NB4 (cell line): ENCODE results near the gene ANKS1A.

ENCODE experiments used
- DNase-seq: peaks from one replicate; pipeline ENCODE4 v3.0.0; 2010; ENCODE audit warnings: low read depth
- H3K4me3 ChIP-seq: one replicate; pipeline ENCODE4 v1.5.1; 2011; ENCODE audit warnings: mild to moderate bottlenecking, low read depth, low read length, moderate library complexity
- MYC ChIP-seq: IDR thresholded peaks from 2 replicates; pipeline ENCODE4 v1.6.1; 2011; ENCODE audit warnings: low read depth, low read length
- POLR2A ChIP-seq: IDR thresholded peaks from 2 replicates; pipeline ENCODE4 v1.6.1; 2011; ENCODE audit warnings: mild to moderate bottlenecking; ENCODE audit not compliant: insufficient read length; ENCODE audit errors: extremely low read depth
- TF ChIP-seq, protein P1 (sequence below): IDR thresholded peaks from one replicate; pipeline ENCODE4 v1.5.1; 2012; ENCODE audit warnings: low read depth, low read length
- TF ChIP-seq, protein P2 (sequence below): IDR thresholded peaks from 2 replicates; pipeline ENCODE4 v1.6.1; 2011; ENCODE audit warnings: low read depth, low read length

ANKS1A gene

DNA sequence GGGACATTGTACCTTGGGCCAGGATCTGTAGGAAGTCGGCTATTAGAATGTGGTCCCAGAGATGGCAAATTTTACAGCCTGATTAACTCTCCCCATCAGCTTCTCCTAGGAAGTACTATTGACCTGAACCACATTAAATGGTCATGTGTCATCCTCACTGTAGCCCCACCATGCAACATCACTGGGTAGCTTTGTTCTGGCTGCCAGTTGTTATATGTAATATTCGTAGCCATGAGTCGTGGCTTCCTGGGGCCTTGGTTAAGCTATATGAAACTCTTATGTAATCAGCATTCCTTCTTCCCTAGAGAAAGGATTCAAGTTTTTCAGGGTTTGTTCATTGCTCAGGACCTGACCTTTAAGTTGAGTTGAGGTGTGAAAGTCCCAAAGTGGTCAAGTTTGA is 125.7 kb downstream of the ANKS1A start:
- H3K4me3 ChIP-seq = no peak overlapping the region
- peak; percentile 77 for DNase-seq
- no peak for TF ChIP-seq POLR2A
- TF ChIP-seq, protein P1, sequence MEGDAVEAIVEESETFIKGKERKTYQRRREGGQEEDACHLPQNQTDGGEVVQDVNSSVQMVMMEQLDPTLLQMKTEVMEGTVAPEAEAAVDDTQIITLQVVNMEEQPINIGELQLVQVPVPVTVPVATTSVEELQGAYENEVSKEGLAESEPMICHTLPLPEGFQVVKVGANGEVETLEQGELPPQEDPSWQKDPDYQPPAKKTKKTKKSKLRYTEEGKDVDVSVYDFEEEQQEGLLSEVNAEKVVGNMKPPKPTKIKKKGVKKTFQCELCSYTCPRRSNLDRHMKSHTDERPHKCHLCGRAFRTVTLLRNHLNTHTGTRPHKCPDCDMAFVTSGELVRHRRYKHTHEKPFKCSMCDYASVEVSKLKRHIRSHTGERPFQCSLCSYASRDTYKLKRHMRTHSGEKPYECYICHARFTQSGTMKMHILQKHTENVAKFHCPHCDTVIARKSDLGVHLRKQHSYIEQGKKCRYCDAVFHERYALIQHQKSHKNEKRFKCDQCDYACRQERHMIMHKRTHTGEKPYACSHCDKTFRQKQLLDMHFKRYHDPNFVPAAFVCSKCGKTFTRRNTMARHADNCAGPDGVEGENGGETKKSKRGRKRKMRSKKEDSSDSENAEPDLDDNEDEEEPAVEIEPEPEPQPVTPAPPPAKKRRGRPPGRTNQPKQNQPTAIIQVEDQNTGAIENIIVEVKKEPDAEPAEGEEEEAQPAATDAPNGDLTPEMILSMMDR = no peak
- TF ChIP-seq, protein P2, sequence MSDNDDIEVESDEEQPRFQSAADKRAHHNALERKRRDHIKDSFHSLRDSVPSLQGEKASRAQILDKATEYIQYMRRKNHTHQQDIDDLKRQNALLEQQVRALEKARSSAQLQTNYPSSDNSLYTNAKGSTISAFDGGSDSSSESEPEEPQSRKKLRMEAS = no peak
- TF ChIP-seq MYC = no peak

DNA sequence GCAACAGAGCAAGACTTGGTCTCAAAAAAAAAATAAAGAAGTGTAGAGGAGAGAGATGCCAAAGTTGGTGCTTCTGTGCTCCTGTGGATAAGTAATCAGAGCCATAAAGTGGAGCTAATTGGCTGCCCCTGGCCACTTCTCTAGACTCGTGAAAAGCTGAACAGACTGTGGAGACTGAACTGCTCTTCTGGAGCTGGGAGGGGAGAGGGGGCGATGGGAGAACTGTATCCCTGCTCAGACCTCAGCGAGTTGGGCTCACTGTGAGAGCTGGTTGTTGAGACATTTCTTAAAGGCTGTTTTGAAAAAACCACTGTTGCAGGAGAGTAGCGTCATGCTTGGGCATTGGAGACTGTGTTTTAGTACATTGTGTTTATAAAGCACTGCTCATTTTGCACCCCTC is 126.4 kb downstream of the ANKS1A start:
- no peak for DNase-seq
- TF ChIP-seq, protein P1 = no peak
- no peak for TF ChIP-seq POLR2A
- TF ChIP-seq MYC = no peak
- TF ChIP-seq, protein P2 = no peak
- H3K4me3 ChIP-seq = no peak overlapping the region

DNA sequence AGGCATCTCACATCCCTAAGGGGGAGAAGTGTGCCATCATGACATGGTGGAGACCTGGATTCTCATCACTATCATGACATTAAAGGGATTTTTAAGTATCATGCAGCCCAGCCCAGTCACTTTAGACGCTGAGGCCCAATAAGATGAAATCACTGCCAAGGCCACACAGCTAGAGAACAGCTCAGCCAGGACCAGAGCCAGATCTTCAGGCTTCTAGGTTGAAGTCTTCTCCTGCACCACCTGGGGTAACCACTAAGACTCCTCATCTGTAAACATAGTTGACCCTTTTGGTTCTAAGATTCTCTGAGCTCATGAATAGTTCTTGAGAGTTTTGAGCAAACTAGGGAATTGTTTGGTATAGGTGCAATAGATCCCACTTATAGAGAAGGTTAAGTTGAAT is 126.9 kb downstream of the ANKS1A start:
- no peak overlapping the region for H3K4me3 ChIP-seq
- no peak for DNase-seq
- TF ChIP-seq MYC = no peak
- TF ChIP-seq, protein P1 = no peak
- TF ChIP-seq POLR2A = no peak
- TF ChIP-seq, protein P2 = no peak

DNA sequence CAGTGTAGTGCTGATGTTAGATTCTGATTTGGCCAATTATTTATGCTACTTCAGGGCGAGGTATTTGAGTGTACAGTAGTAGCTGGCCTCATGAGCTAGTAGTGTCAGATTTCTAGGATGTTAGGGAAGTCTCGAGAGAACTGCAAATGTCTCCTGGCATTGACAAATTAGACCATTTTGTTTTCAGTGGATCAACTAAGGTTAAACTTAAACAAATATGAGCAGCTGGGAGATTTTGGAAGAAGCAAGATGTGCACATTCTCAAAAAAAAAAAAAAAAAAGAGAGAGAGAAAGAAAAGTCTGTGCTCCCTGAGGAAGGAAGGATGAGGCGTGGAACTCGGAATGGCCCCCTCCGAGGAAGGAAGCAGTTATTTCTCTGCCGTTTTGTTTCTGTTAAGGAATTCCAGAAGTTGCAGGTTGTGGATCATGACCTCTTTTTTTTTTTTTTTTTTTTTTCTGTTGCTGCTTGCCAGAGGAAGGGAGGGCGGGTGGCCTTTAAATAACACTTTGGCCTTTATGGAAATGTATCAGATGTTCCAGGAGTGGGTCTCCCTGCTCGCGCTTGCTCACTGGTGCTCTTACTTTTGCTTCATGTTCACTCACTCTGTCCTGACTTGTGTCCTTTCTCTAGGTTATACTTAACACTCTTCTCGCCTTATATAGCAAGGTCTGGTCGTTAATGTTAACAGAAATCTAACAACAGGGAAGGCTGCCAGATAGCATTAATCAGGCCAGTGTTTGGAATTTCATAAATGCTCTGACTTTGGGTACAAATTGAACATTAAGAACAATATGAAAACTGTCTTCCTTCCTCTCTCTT is 127.7 kb downstream of the ANKS1A start:
- DNase-seq = no peak
- TF ChIP-seq MYC (no peak), POLR2A (no peak)
- TF ChIP-seq, protein P2 = no peak
- TF ChIP-seq, protein P1 = no peak
- no peak overlapping the region for H3K4me3 ChIP-seq

DNA sequence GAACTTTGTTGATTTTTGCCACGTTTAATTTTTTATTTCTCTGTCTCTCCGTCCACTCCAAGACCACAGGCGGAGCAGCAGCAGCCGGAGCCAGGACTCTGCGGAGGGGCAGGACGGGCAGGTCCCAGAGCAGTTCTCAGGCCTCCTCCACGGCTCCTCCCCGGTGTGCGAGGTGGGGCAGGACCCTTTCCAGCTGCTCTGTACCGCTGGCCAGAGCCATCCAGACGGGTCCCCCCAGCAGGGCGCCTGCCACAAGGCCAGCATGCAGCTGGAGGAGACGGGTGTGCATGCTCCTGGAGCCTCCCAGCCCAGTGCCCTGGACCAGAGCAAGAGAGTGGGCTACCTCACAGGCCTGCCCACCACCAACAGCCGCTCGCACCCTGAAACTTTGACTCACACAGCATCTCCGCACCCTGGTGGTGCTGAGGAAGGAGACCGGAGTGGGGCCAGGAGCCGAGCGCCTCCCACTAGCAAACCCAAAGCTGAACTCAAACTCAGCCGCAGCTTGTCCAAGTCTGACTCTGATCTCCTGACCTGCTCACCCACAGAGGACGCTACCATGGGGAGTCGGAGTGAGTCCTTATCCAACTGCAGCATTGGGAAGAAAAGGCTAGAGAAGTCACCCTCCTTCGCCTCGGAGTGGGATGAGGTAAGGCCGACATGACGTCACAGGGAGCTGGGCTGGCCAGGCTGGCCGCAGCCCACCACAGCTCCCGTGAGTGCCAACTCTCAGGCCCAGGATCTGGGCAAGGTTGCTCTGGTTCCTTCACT is 128.5 kb downstream of the ANKS1A start:
- no peak overlapping the region for H3K4me3 ChIP-seq
- no peak for DNase-seq
- TF ChIP-seq MYC (no peak), POLR2A (no peak)
- TF ChIP-seq, protein P2 = no peak
- TF ChIP-seq, protein P1 = no peak
